CD8-positive, alpha-beta memory T cell (primary cell): ENCODE results near the gene BCAS1. TPM values are rescaled to one million over a fixed set of nuclear protein-coding genes. Genes with fewer than 3 reads are reported as not detected.

Experiments used
- CTCF ChIA-PET: fragments of 350-600 bp; sonication (Branson Sonifier 250); formaldehyde crosslinking; loops from one replicate; lab custom pipeline; 2021; ENCODE audit warnings: antibody characterized with exemption; lab: Charles Lee
- POLR2A ChIA-PET: fragments of 350-600 bp; sonication (Branson Sonifier 250); formaldehyde crosslinking; loops from one replicate; lab custom pipeline; 2021; ENCODE audit warnings: antibody characterized with exemption; lab: Charles Lee
- DNase-seq, 5 donors: peaks; one replicate each; pipeline versions ENCODE4 v3.0.0 to v3.0.0-alpha.2; 2020 to 2022; ENCODE audit warnings: mixed read lengths in 1 of 5
- H3K27ac ChIP-seq: one replicate; pipeline ENCODE4 v1.7.0; 2013; ENCODE audit warnings: low read depth, mild to moderate bottlenecking, low read length, moderate library complexity
- H3K27me3 ChIP-seq: 2 replicates; pipeline ENCODE4 v1.7.0; 2013; ENCODE audit warnings: low read length, mild to moderate bottlenecking; ENCODE audit not compliant: insufficient read depth, poor library complexity, severe bottlenecking
- H3K36me3 ChIP-seq: 2 replicates; pipeline ENCODE4 v1.7.0; 2013; ENCODE audit warnings: mild to moderate bottlenecking, low read length, moderate library complexity; ENCODE audit not compliant: insufficient read depth
- H3K4me1 ChIP-seq: 2 replicates; pipeline ENCODE4 v1.7.0; 2013; ENCODE audit warnings: mild to moderate bottlenecking, low read length, moderate library complexity; ENCODE audit not compliant: insufficient read depth
- H3K4me3 ChIP-seq: 2 replicates; pipeline ENCODE4 v1.7.0; 2013; ENCODE audit warnings: mild to moderate bottlenecking, low read length
- H3K9me3 ChIP-seq: 2 replicates; pipeline ENCODE4 v1.7.0; 2013; ENCODE audit warnings: mild to moderate bottlenecking, low read length
- H3K27ac Mint-ChIP-seq, 8 donors: one replicate each; pipeline ENCODE4 v1.8.0; 2020 to 2021; ENCODE audit warnings: mixed read lengths in 8 of 8, mild to moderate bottlenecking in 6 of 8, inconsistent platforms in 3 of 8, moderate library complexity in 3 of 8
- H3K27me3 Mint-ChIP-seq, 2 donors: one replicate each; pipeline ENCODE4 v1.8.0; 2020 to 2021; ENCODE audit warnings: mixed read lengths in 2 of 2, mild to moderate bottlenecking in 1 of 2, moderate library complexity in 1 of 2
- H3K36me3 Mint-ChIP-seq, 3 donors: one replicate each; pipeline ENCODE4 v1.8.0; 2020 to 2021; ENCODE audit warnings: mixed read lengths in 3 of 3, inconsistent platforms in 1 of 3, mild to moderate bottlenecking in 1 of 3
- H3K4me1 Mint-ChIP-seq, 3 donors: one replicate each; pipeline ENCODE4 v1.8.0; 2020 to 2021; ENCODE audit warnings: mixed read lengths in 3 of 3, inconsistent platforms in 1 of 3, mild to moderate bottlenecking in 1 of 3
- H3K4me3 Mint-ChIP-seq, 7 donors: one replicate each; pipeline ENCODE4 v1.8.0; 2020 to 2021; ENCODE audit warnings: mixed read lengths in 7 of 7, mild to moderate bottlenecking in 6 of 7, moderate library complexity in 4 of 7, inconsistent platforms in 2 of 7
- H3K9me3 Mint-ChIP-seq, 5 donors: one replicate each; pipeline ENCODE4 v1.8.0; 2020 to 2022; ENCODE audit warnings: mixed read lengths in 5 of 5, mild to moderate bottlenecking in 3 of 5, moderate library complexity in 2 of 5, inconsistent platforms in 1 of 5
- polyA plus RNA-seq: library from polyadenylated mRNA; unstranded; fragments of 300-500 nt; fragmentation: Illumina TruSeq; gene quantifications from one replicate; pipeline ENCODE4 v1.2.3, GENCODE V29; 2021
- total RNA-seq, 2 experiments: library from RNA; stranded (reverse); gene quantifications; one replicate each; pipeline ENCODE4 v1.2.3, GENCODE V29; 2021

Gene BCAS1
- total and polyA plus RNA-seq, 3 experiments from 2014 or later = 0.09 to 0.91 (median 0.15) TPM

GRCh38 chr20:53901497-53902096, 168.8 kb downstream of the BCAS1 start:
- no peak for DNase-seq
- Histone ChIP-seq H3K27ac (no peak overlapping the region), H3K4me3 (no peak overlapping the region), H3K27me3 (no peaks in the 10 kb centered on the region), H3K9me3 (no peaks in the 10 kb centered on the region), H3K4me1 (peaks cover 16% of the 10 kb centered on the region), H3K36me3 (no peaks in the 10 kb centered on the region)
- Mint-ChIP-seq H3K4me1 (peaks cover 22 to 43% (median 36%) of the 10 kb centered on the region in 3 donors), H3K36me3 (no peaks in the 10 kb centered on the region), H3K4me3 (no peak overlapping the region), H3K27ac (no peak overlapping the region), H3K27me3 (peaks cover 0 to 5% of the 10 kb centered on the region in 2 donors), H3K9me3 (no peaks in the 10 kb centered on the region)
- ChIA-PET CTCF (interaction anchor here (0.7 to 5.8 kb wide), 5 partner anchors 14 to 324 kb away, joined by 3 to 46 read pairs (median 5); no protein-coding TSS in a partner anchor), POLR2A (no interaction called here)

- DNase-seq = no peak
- no peaks in the 10 kb centered on the region for H3K9me3 ChIP-seq
- H3K4me3 ChIP-seq = no peak overlapping the region
- Mint-ChIP-seq H3K4me1 (peaks cover 22 to 43% (median 40%) of the 10 kb centered on the region in 3 donors), H3K4me3 (no peak overlapping the region), H3K36me3 (no peaks in the 10 kb centered on the region), H3K27me3 (peaks cover 0 to 5% of the 10 kb centered on the region in 2 donors), H3K9me3 (no peaks in the 10 kb centered on the region), H3K27ac (peak overlapping the region in 1 of 8 donors; percentile 82)
- H3K27ac ChIP-seq = no peak overlapping the region
- ChIA-PET POLR2A (interaction anchor here (0.8 kb wide), 1 partner anchor 16 kb away, joined by 3 read pairs; no protein-coding TSS in a partner anchor), CTCF (interaction anchor here (0.7 to 5.8 kb wide), 5 partner anchors 15 to 488 kb away, joined by 3 to 46 read pairs (median 3); no protein-coding TSS in a partner anchor)
- H3K27me3 ChIP-seq = no peaks in the 10 kb centered on the region
- H3K36me3 ChIP-seq = no peaks in the 10 kb centered on the region
- H3K4me1 ChIP-seq = peaks cover 16% of the 10 kb centered on the region
Observed at GRCh38 chr20:53901064-53901463, 169.3 kb downstream of the BCAS1 start.

GRCh38 chr20:53900380-53900999, 169.9 kb downstream of the BCAS1 start:
- H3K36me3 ChIP-seq = no peaks in the 10 kb centered on the region
- H3K4me1 Mint-ChIP-seq = peaks cover 24 to 45% (median 43%) of the 10 kb centered on the region in 3 donors
- CTCF ChIA-PET = interaction anchor here (0.6 to 5.8 kb wide), 6 partner anchors 15 to 488 kb away, joined by 3 to 46 read pairs (median 3); no protein-coding TSS in a partner anchor

GRCh38 chr20:53899351-53900167, 170.8 kb downstream of the BCAS1 start:
- H3K4me1 Mint-ChIP-seq = peaks cover 28 to 53% (median 51%) of the 10 kb centered on the region in 3 donors
- peak; percentile 27 to 77 (median 65) for DNase-seq
- peaks cover 0 to 1% of the 10 kb centered on the region in 2 donors for H3K27me3 Mint-ChIP-seq
- peak overlapping the region in 5 of 7 donors; percentile 15 to 78 (median 22) for H3K4me3 Mint-ChIP-seq
- H3K36me3 ChIP-seq = no peaks in the 10 kb centered on the region
- H3K36me3 Mint-ChIP-seq = no peaks in the 10 kb centered on the region
- peak overlapping the region; percentile 52 to 93 (median 74) for H3K27ac Mint-ChIP-seq
- H3K9me3 ChIP-seq = no peaks in the 10 kb centered on the region
- POLR2A ChIA-PET = interaction anchor here (0.6 to 1.6 kb wide), 9 partner anchors 16 to 317 kb away, joined by 3 to 8 read pairs (median 3); no protein-coding TSS in a partner anchor
- peaks cover 16% of the 10 kb centered on the region for H3K4me1 ChIP-seq
- H3K27ac ChIP-seq = no peak overlapping the region
- CTCF ChIA-PET = interaction anchor here (0.9 to 5.8 kb wide), 7 partner anchors 8 to 352 kb away, joined by 3 to 46 read pairs (median 3); no protein-coding TSS in a partner anchor
- no peaks in the 10 kb centered on the region for H3K27me3 ChIP-seq
- no peaks in the 10 kb centered on the region for H3K9me3 Mint-ChIP-seq
- no peak overlapping the region for H3K4me3 ChIP-seq

More at GRCh38 chr20:53900380-53900999, 169.9 kb downstream of the BCAS1 start:
- peak overlapping the region in 2 of 8 donors; percentile 24 to 72 for H3K27ac Mint-ChIP-seq
- POLR2A ChIA-PET = interaction anchor here (0.8 to 1.1 kb wide), 2 partner anchors 15 to 34 kb away, joined by 3 read pairs; no protein-coding TSS in a partner anchor
- no peak overlapping the region for H3K4me3 Mint-ChIP-seq
- H3K4me3 ChIP-seq = no peak overlapping the region
- no peaks in the 10 kb centered on the region for H3K9me3 Mint-ChIP-seq
- H3K27ac ChIP-seq = no peak overlapping the region
- no peaks in the 10 kb centered on the region for H3K36me3 Mint-ChIP-seq
- no peak for DNase-seq
- H3K4me1 ChIP-seq = peaks cover 16% of the 10 kb centered on the region
- peaks cover 0 to 4% of the 10 kb centered on the region in 2 donors for H3K27me3 Mint-ChIP-seq
- H3K27me3 ChIP-seq = no peaks in the 10 kb centered on the region
- H3K9me3 ChIP-seq = no peaks in the 10 kb centered on the region

- DNase-seq = no peak
- Mint-ChIP-seq H3K27me3 (peaks cover 0 to 1% of the 10 kb centered on the region in 2 donors), H3K36me3 (no peaks in the 10 kb centered on the region), H3K4me1 (peaks cover 29 to 57% (median 53%) of the 10 kb centered on the region in 3 donors), H3K9me3 (no peaks in the 10 kb centered on the region), H3K27ac (peak overlapping the region in 4 of 8 donors; percentile 52 to 86 (median 76)), H3K4me3 (peak overlapping the region in 1 of 7 donors; percentile 34)
- no peaks in the 10 kb centered on the region for H3K9me3 ChIP-seq
- H3K36me3 ChIP-seq = no peaks in the 10 kb centered on the region
- H3K27me3 ChIP-seq = no peaks in the 10 kb centered on the region
- ChIA-PET POLR2A (interaction anchor here (1.1 to 1.6 kb wide), 3 partner anchors 26 to 316 kb away, joined by 3 to 8 read pairs (median 4); no protein-coding TSS in a partner anchor), CTCF (interaction anchor here (1.2 to 5.8 kb wide), 5 partner anchors 17 to 351 kb away, joined by 3 to 46 read pairs (median 3); no protein-coding TSS in a partner anchor)
- peaks cover 18% of the 10 kb centered on the region for H3K4me1 ChIP-seq
- no peak overlapping the region for H3K27ac ChIP-seq
- H3K4me3 ChIP-seq = no peak overlapping the region
Observed at GRCh38 chr20:53898556-53898931, 171.8 kb downstream of the BCAS1 start.

GRCh38 chr20:53897884-53898555, 172.4 kb downstream of the BCAS1 start:
- DNase-seq = no peak
- H3K27me3 ChIP-seq = no peaks in the 10 kb centered on the region
- POLR2A ChIA-PET = interaction anchor here (1.1 kb wide), 1 partner anchor 58 kb away, joined by 3 read pairs; no protein-coding TSS in a partner anchor
- H3K4me3 Mint-ChIP-seq = no peak overlapping the region
- H3K9me3 Mint-ChIP-seq = no peaks in the 10 kb centered on the region
- CTCF ChIA-PET = interaction anchor here (1.0 to 5.8 kb wide), 4 partner anchors 18 to 350 kb away, joined by 3 to 46 read pairs (median 4); no protein-coding TSS in a partner anchor
- H3K4me1 ChIP-seq = peaks cover 23% of the 10 kb centered on the region
- H3K4me1 Mint-ChIP-seq = peaks cover 33 to 59% (median 53%) of the 10 kb centered on the region in 3 donors
- H3K36me3 ChIP-seq = no peaks in the 10 kb centered on the region
- H3K4me3 ChIP-seq = no peak overlapping the region
- H3K27ac ChIP-seq = no peak overlapping the region
- peak overlapping the region in 4 of 8 donors; percentile 42 to 66 (median 48) for H3K27ac Mint-ChIP-seq
- peaks cover 0 to 1% of the 10 kb centered on the region in 2 donors for H3K27me3 Mint-ChIP-seq
- no peaks in the 10 kb centered on the region for H3K36me3 Mint-ChIP-seq
- H3K9me3 ChIP-seq = no peaks in the 10 kb centered on the region

- Mint-ChIP-seq H3K27me3 (peaks cover 0 to 1% of the 10 kb centered on the region in 2 donors), H3K36me3 (no peaks in the 10 kb centered on the region), H3K27ac (no peak overlapping the region), H3K4me1 (peaks cover 39 to 70% (median 63%) of the 10 kb centered on the region in 3 donors), H3K9me3 (no peaks in the 10 kb centered on the region), H3K4me3 (no peak overlapping the region)
- no peak for DNase-seq
- peaks cover 26% of the 10 kb centered on the region for H3K4me1 ChIP-seq
- no peak overlapping the region for H3K27ac ChIP-seq
- H3K4me3 ChIP-seq = no peak overlapping the region
- ChIA-PET CTCF (interaction anchor here (5.8 kb wide), 1 partner anchor 19 kb away, joined by 46 read pairs; no protein-coding TSS in a partner anchor), POLR2A (no interaction called here)
- H3K36me3 ChIP-seq = no peaks in the 10 kb centered on the region
- no peaks in the 10 kb centered on the region for H3K9me3 ChIP-seq
- no peaks in the 10 kb centered on the region for H3K27me3 ChIP-seq
Observed at GRCh38 chr20:53896647-53897046, 173.7 kb downstream of the BCAS1 start.
